ENCODE results near the gene HSD17B2.

DNA sequence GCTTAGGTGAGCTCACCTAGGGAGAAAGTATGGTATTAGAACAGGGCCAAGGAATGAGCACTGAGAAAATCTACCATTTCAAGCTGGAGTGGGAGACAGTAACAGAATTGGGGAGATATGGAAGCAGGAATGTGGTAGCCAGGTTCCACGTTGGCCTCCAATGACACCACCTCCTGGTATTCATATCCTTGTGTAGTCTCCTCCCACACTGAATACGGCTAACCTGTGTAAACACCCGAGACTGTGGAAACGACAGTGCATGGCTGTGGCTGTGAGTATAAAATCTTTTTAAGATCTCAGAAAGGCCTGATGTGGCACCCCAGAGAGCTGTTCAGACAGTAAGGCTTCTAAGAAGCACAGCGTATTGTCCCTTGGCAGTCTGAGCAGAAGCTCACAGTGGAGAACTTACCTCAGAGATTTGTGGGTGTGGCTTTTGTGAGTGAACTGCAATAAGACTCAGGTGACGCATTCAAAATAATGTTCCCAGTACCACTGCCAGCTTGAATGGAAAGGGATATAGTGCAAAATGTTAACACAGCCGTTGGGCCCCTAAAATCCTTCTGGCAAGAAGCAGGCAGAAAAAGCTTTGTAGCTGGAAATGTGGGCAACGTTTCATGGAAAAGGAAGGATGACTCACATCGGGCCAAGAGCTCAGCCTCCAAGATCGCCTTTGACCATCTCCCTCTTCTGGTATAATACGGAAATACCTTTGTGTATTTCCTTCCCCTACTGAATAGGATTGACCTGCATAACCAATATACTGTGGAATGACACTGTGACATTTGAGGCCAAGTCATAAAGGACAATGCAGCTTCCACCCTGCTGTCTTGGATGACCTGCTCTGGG lies 38.2 kb upstream of the HSD17B2 start:
- TF ChIP-seq GLIS3 (CRISPR knock-in tag; IDR thresholded peaks at IDR 0.05) (no peak), CSDC2 (CRISPR knock-in tag; IDR thresholded peaks at IDR 0.05) (no peak), ARNTL (CRISPR knock-in tag; IDR thresholded peaks at IDR 0.05; ENCODE audit: borderline replicate concordance, low read depth) (no peak), ZFP30 (CRISPR knock-in tag; IDR thresholded peaks at IDR 0.05) (no peak), ISL1 (CRISPR knock-in tag; IDR thresholded peaks at IDR 0.05) (no peak), RARB (CRISPR knock-in tag; IDR thresholded peaks at IDR 0.05) (no peak), POU6F1 (CRISPR knock-in tag; IDR thresholded peaks at IDR 0.05; ENCODE audit: borderline replicate concordance, low read depth) (no peak), TOX (CRISPR knock-in tag; IDR thresholded peaks at IDR 0.05; ENCODE audit: borderline replicate concordance) (no peak), PPARA (CRISPR knock-in tag; IDR thresholded peaks at IDR 0.05; ENCODE audit: borderline replicate concordance) (no peak), ZFP3 (CRISPR knock-in tag; IDR thresholded peaks at IDR 0.05) (no peak), SNAI2 (CRISPR knock-in tag; IDR thresholded peaks at IDR 0.05) (no peak)
- TF ChIP-seq, protein P1, sequence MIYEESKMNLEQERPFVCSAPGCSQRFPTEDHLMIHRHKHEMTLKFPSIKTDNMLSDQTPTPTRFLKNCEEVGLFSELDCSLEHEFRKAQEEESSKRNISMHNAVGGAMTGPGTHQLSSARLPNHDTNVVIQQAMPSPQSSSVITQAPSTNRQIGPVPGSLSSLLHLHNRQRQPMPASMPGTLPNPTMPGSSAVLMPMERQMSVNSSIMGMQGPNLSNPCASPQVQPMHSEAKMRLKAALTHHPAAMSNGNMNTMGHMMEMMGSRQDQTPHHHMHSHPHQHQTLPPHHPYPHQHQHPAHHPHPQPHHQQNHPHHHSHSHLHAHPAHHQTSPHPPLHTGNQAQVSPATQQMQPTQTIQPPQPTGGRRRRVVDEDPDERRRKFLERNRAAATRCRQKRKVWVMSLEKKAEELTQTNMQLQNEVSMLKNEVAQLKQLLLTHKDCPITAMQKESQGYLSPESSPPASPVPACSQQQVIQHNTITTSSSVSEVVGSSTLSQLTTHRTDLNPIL (CRISPR knock-in tag; IDR thresholded peaks at IDR 0.05; ENCODE audit: low read depth): no peak
- TF ChIP-seq, protein P2, sequence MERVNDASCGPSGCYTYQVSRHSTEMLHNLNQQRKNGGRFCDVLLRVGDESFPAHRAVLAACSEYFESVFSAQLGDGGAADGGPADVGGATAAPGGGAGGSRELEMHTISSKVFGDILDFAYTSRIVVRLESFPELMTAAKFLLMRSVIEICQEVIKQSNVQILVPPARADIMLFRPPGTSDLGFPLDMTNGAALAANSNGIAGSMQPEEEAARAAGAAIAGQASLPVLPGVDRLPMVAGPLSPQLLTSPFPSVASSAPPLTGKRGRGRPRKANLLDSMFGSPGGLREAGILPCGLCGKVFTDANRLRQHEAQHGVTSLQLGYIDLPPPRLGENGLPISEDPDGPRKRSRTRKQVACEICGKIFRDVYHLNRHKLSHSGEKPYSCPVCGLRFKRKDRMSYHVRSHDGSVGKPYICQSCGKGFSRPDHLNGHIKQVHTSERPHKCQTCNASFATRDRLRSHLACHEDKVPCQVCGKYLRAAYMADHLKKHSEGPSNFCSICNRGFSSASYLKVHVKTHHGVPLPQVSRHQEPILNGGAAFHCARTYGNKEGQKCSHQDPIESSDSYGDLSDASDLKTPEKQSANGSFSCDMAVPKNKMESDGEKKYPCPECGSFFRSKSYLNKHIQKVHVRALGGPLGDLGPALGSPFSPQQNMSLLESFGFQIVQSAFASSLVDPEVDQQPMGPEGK (CRISPR knock-in tag; IDR thresholded peaks at IDR 0.05; ENCODE audit: borderline replicate concordance): no peak
